ENCODE measurements around the gene OR10T2. TPM values are rescaled to one million over a fixed set of nuclear protein-coding genes. Genes with fewer than 3 reads are reported as not detected.
"Not testable (repeated sequence)": the region's sequence is repeated elsewhere in the genome, so short reads cannot be mapped to it uniquely, and the experiment has no call there.

Gene OR10T2
- total RNA-seq, 4 donors from 2014 or later = not detected

- TF ChIP-seq EP300 (IDR thresholded peaks at IDR 0.05) = no peak
- TF ChIP-seq POLR2A (IDR thresholded peaks at IDR 0.05) = no peak
- TF ChIP-seq POLR2AphosphoS5 (IDR thresholded peaks at IDR 0.05) = no peak
- TF ChIP-seq, protein P1, sequence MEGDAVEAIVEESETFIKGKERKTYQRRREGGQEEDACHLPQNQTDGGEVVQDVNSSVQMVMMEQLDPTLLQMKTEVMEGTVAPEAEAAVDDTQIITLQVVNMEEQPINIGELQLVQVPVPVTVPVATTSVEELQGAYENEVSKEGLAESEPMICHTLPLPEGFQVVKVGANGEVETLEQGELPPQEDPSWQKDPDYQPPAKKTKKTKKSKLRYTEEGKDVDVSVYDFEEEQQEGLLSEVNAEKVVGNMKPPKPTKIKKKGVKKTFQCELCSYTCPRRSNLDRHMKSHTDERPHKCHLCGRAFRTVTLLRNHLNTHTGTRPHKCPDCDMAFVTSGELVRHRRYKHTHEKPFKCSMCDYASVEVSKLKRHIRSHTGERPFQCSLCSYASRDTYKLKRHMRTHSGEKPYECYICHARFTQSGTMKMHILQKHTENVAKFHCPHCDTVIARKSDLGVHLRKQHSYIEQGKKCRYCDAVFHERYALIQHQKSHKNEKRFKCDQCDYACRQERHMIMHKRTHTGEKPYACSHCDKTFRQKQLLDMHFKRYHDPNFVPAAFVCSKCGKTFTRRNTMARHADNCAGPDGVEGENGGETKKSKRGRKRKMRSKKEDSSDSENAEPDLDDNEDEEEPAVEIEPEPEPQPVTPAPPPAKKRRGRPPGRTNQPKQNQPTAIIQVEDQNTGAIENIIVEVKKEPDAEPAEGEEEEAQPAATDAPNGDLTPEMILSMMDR (IDR thresholded peaks at IDR 0.05) = no peak
- H3K27ac ChIP-seq = no peak overlapping the region
- no peaks in the 10 kb centered on the region for H3K9me3 ChIP-seq
- no peaks in the 10 kb centered on the region for H3K27me3 ChIP-seq
- H3K4me1 ChIP-seq = no peaks in the 10 kb centered on the region
- DNase-seq (ENCODE audit: low spot score in 2 of 2) = no peak
- 84% methylated on average over 3 of the region's 3 CpGs for WGBS
- no peak overlapping the region for H3K4me3 ChIP-seq
- no peaks in the 10 kb centered on the region for H3K36me3 ChIP-seq
These were observed 2.6 kb downstream of the OR10T2 start for GRCh38 chr1:158396646-158397045.

DNA sequence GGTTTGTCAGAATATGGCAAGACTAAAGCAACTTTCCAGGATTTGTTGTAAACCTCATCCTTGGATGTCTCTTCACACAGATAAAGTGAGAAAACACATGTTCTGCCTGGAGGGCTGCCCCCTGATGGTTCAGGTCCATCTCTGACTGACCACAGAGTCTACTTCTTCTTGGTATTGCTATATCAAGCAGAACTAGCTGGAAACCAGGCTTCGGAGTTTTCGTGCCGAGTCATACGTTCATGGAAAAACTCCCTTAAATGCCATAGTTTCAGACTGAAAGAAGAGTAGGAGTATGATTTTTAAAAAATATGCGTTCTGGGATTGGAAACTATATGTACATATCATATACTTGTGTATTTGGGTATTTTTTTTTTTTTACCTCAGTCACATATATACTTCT, 5.8 kb downstream of the OR10T2 start:
- WGBS = 93% methylated on average over 5 of the region's 5 CpGs
- Histone ChIP-seq H3K9me3 (no peaks in the 10 kb centered on the region), H3K4me3 (no peak overlapping the region), H3K27me3 (no peaks in the 10 kb centered on the region), H3K36me3 (no peaks in the 10 kb centered on the region), H3K4me1 (no peaks in the 10 kb centered on the region), H3K27ac (no peak overlapping the region)
- TF ChIP-seq EP300 (IDR thresholded peaks at IDR 0.05) (no peak), POLR2A (IDR thresholded peaks at IDR 0.05) (no peak), POLR2AphosphoS5 (IDR thresholded peaks at IDR 0.05) (no peak)
- TF ChIP-seq, protein P1 (IDR thresholded peaks at IDR 0.05) = no peak
- DNase-seq (ENCODE audit: low spot score in 2 of 2) = no peak

DNA sequence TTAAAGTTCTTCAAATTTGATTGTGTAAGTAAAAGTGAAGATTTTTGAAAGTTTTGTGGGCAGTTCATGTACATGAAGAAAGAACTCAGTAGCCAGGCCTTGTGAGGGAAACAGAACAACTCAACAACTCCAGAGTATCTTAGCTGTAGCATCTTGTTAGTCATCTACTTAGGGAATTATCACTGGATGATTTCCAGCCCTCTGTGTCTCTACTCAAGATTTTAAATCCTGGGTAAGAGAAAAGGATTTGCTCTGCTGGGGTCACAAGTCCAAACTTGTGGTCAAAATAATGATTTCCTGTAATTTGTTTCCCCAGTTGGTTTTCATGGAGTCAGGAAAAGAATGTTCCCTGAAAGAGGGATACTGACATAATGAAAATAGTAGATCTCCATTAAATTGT, 8.2 kb downstream of the OR10T2 start:
- no peak for TF ChIP-seq EP300 (IDR thresholded peaks at IDR 0.05)
- TF ChIP-seq, protein P1 (IDR thresholded peaks at IDR 0.05) = no peak
- TF ChIP-seq POLR2A (IDR thresholded peaks at IDR 0.05) = no peak
- TF ChIP-seq POLR2AphosphoS5 (IDR thresholded peaks at IDR 0.05) = no peak
- H3K27me3 ChIP-seq = no peaks in the 10 kb centered on the region
- H3K4me1 ChIP-seq = no peaks in the 10 kb centered on the region
- H3K27ac ChIP-seq = no peak overlapping the region
- no peaks in the 10 kb centered on the region for H3K36me3 ChIP-seq
- DNase-seq (ENCODE audit: low spot score in 2 of 2) = no peak
- no peaks in the 10 kb centered on the region for H3K9me3 ChIP-seq
- H3K4me3 ChIP-seq = no peak overlapping the region

- H3K4me3 ChIP-seq = no peak overlapping the region
- DNase-seq (ENCODE audit: low spot score in 2 of 2) = no peak
- WGBS = 49% methylated on average over 1 of the region's 1 CpG
- no peak for TF ChIP-seq EP300 (IDR thresholded peaks at IDR 0.05)
- TF ChIP-seq, protein P1 (IDR thresholded peaks at IDR 0.05) = no peak
- no peak for TF ChIP-seq POLR2AphosphoS5 (IDR thresholded peaks at IDR 0.05)
- no peak for TF ChIP-seq POLR2A (IDR thresholded peaks at IDR 0.05)
- no peak overlapping the region for H3K27ac ChIP-seq
- no peaks in the 10 kb centered on the region for H3K9me3 ChIP-seq
- no peaks in the 10 kb centered on the region for H3K36me3 ChIP-seq
- no peaks in the 10 kb centered on the region for H3K27me3 ChIP-seq
- no peaks in the 10 kb centered on the region for H3K4me1 ChIP-seq
These were observed 8.9 kb downstream of the OR10T2 start for GRCh38 chr1:158390331-158390730.

DNA sequence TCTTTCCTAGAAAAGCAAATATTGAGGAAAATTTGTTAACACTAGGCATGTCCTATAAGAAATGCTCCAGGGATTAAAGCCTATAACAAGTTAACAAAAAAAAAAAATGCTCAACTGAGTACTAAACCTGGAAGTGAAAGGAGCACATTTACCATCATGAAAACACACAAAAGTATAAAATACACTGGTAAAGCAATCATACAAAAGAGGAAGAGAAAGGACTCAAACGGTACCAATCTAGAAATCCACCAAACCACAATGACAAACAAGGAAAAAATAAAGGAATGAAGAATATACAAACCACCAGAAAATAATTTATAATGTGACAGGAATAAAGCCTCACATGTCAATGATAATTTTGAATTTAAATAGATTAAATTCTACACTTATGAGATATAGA, 24.4 kb downstream of the OR10T2 start:
- no peaks in the 10 kb centered on the region for H3K4me1 ChIP-seq
- no peak for DNase-seq (ENCODE audit: low spot score in 2 of 2)
- peaks cover 9% of the 10 kb centered on the region for H3K9me3 ChIP-seq
- no peak overlapping the region for H3K27ac ChIP-seq
- H3K36me3 ChIP-seq = no peaks in the 10 kb centered on the region
- H3K4me3 ChIP-seq = no peak overlapping the region
- WGBS = 91% methylated on average over 1 of the region's 1 CpG
- TF ChIP-seq, protein P1 (IDR thresholded peaks at IDR 0.05) = no peak
- no peak for TF ChIP-seq POLR2A (IDR thresholded peaks at IDR 0.05)
- TF ChIP-seq POLR2AphosphoS5 (IDR thresholded peaks at IDR 0.05) = no peak
- TF ChIP-seq EP300 (IDR thresholded peaks at IDR 0.05) = no peak
- no peaks in the 10 kb centered on the region for H3K27me3 ChIP-seq

DNA sequence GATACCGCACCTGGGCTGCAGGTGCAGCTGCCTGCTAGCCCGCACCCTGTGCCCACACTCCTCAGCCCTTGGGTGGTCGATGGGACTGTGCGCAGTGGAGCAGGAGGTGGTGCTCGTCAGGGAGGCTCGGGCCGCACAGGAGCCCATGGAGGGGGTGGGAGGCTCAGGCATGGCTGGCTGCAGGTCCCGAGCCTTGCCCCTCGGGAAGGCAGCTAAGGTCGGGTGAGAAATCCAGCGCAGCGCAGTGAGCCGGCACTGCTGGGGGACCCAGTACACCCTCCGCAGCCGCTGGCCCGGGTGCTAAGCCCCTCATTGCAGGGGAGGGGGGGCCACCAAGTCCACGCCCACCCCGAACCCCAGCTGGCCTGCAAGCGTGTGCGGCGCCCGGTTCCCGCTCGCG, 25.2 kb downstream of the OR10T2 start:
- DNase-seq (ENCODE audit: low spot score in 2 of 2); H3K36me3 ChIP-seq; H3K4me1 ChIP-seq; H3K27ac ChIP-seq; H3K9me3 ChIP-seq; H3K4me3 ChIP-seq; H3K27me3 ChIP-seq: not testable (repeated sequence)
- 100% methylated on average over 6 of the region's 25 CpGs for WGBS
